ENCODE measurements around the gene ZBBX.

- TF ChIP-seq ZNF780A (CRISPR knock-in tag; IDR thresholded peaks at IDR 0.05) (no peak), CTCF (IDR thresholded peaks at IDR 0.05 in 2 of 3, conservative IDR thresholded peaks at IDR 0.05 in 1 of 3; ENCODE audit: insufficient read depth in 2 of 3, low read depth in 1 of 3, low read length in 3 of 3) (no peak)
Measured at GRCh38 chr3:167228135-167228534, 152.0 kb downstream of the ZBBX start.
